ENCODE results near the gene ROBO3. TPM values are rescaled to one million over a fixed set of nuclear protein-coding genes. Genes with fewer than 3 reads are reported as not detected.

ROBO3 gene
- total and polyA plus RNA-seq, 2 donors (not counting 3 experiments of a cell fraction or from before 2014, with no cell fraction given), result 27.1 to 65.4 TPM

DNA sequence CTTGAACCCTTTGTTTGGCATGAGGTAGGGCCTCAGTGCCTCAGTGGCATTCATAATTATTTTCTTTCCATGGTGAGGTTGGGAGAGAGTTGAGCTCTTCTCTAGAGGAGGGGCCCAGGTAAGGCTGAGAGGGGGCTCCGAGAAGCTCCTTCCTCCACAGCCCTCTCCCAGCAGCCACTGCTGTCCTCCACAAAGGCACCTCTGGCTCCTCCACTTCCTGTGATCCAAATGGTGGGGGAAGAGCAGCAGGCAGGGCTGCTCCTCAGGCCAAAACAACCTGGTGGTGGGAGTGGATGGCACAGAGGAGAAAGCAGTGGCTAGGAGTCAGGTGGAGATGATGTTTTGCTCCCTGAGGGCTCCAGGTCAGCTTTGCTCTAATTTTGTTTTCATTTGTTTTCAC lies 19.1 kb downstream of the ROBO3 start:
- TSS peak; percentile 75 for BruUV-seq (replicated peaks)
- peaks cover 68% of the 10 kb centered on the region for H3K4me1 ChIP-seq (ENCODE audit: control insufficient read depth, extremely low read depth, insufficient read depth, low read length)
- POLR2A ChIA-PET, result interaction anchor here (2.0 to 4.5 kb wide), 3 partner anchors 11 to 69 kb away, joined by 5 to 39 read pairs (median 16); partner anchors contain the start of genes CCDC15 and ROBO4
- FAIRE-seq, result no peak
- no peak overlapping the region for H3K4me3 ChIP-seq (replicated peaks in 1 of 3; ENCODE audit: insufficient read depth in 1 of 3, low read depth in 1 of 3, low read length in 3 of 3)
- intact Hi-C loops (cut with micrococcal nuclease), result no loop called here
- no peak for DNase-seq (ENCODE audit: low read depth, low spot score)
- dilution Hi-C loops (cut with MboI; ENCODE audit: extremely low pct_ligation_motif_present, low sequenced_read_pairs), result no loop called here
- H3K9me3 ChIP-seq (replicated peaks; ENCODE audit: control insufficient read depth, insufficient read depth, low read length), result no peaks in the 10 kb centered on the region
- H3K36me3 ChIP-seq (ENCODE audit: control insufficient read depth in 2 of 2, extremely low read depth in 1 of 2, insufficient read depth in 2 of 2, low read length in 2 of 2), result peaks cover 39 to 43% of the 10 kb centered on the region in 2 experiments
- no peak overlapping the region for H3K9ac ChIP-seq (replicated peaks; ENCODE audit: extremely low read depth, insufficient read depth, low read length)
- TF ChIP-seq EZH2 (IDR thresholded peaks at IDR 0.05; ENCODE audit: borderline replicate concordance, low read depth, low read length, severe bottlenecking) (no peak), MYC (IDR thresholded peaks at IDR 0.05; ENCODE audit: low read depth, low read length) (no peak), FOS (IDR thresholded peaks at IDR 0.05; ENCODE audit: borderline replicate concordance, insufficient read depth, low read length) (no peak), POLR2A (IDR thresholded peaks at IDR 0.05; ENCODE audit: low read depth, low read length) (no peak), POLR2AphosphoS5 (IDR thresholded peaks at IDR 0.05; ENCODE audit: insufficient read depth, low read depth, low read length) (no peak), JUN (IDR thresholded peaks at IDR 0.05; ENCODE audit: borderline replicate concordance, insufficient read depth, insufficient read length, low read depth) (no peak), GATA2 (IDR thresholded peaks at IDR 0.05; ENCODE audit: insufficient read depth, insufficient read length, low read depth, low read length) (no peak), CTCF (IDR thresholded peaks at IDR 0.05; ENCODE audit: extremely low read depth in 1 of 2, insufficient read depth in 1 of 2, low read depth in 1 of 2, low read length in 2 of 2) (no peak)
- TF ChIP-seq, protein P1, sequence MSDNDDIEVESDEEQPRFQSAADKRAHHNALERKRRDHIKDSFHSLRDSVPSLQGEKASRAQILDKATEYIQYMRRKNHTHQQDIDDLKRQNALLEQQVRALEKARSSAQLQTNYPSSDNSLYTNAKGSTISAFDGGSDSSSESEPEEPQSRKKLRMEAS (IDR thresholded peaks at IDR 0.05; ENCODE audit: insufficient read depth, insufficient read length), result no peak
- no peak overlapping the region for H3K27ac ChIP-seq (ENCODE audit: insufficient read depth, low read depth, low read length)
- no peak overlapping the region for H3K4me2 ChIP-seq (ENCODE audit: insufficient read depth, low read length)
- no peaks in the 10 kb centered on the region for H3K9me1 ChIP-seq (replicated peaks; ENCODE audit: control insufficient read depth, extremely low read depth, insufficient read depth, low read length)
- H3K27me3 ChIP-seq (ENCODE audit: control insufficient read depth in 2 of 2, insufficient read depth in 2 of 2, low read length in 2 of 2), result no peaks in the 10 kb centered on the region
- no peak overlapping the region for H2AFZ ChIP-seq (ENCODE audit: low read depth, low read length)
- peaks cover 22% of the 10 kb centered on the region for H3K79me2 ChIP-seq (ENCODE audit: control insufficient read depth, insufficient read depth, low read length)
- H4K20me1 ChIP-seq (replicated peaks; ENCODE audit: control insufficient read depth, extremely low read depth, insufficient read depth, low read length), result no peaks in the 10 kb centered on the region
- CTCF ChIA-PET, result interaction anchor here (1.1 to 3.5 kb wide), 7 partner anchors 8 to 463 kb away, joined by 3 to 14 read pairs (median 4); partner anchors contain the start of gene ROBO4
